Memory B cell (primary cell): Measurements from ENCODE around the gene VARS1.

Experiments used
- ATAC-seq: fragments of 150-1000 bp; cut with Tn5 transposase; 2 replicates; pipeline ENCODE4 v1.10.0; 2021; ENCODE audit warnings: low read depth, mild to moderate bottlenecking, moderate library complexity
- DNase-seq, 2 donors: peaks; one replicate each; pipeline ENCODE4 v3.0.0; 2022; ENCODE audit warnings: low spot score in 2 of 2
- H3K27ac Mint-ChIP-seq: one replicate; pipeline ENCODE4 v1.8.0; 2022; ENCODE audit warnings: mild to moderate bottlenecking, moderate library complexity, mixed read lengths
- H3K27me3 Mint-ChIP-seq: one replicate; pipeline ENCODE4 v1.8.0; 2022; ENCODE audit warnings: mixed read lengths
- H3K36me3 Mint-ChIP-seq: one replicate; pipeline ENCODE4 v1.8.0; 2022; ENCODE audit warnings: mild to moderate bottlenecking, mixed read lengths
- H3K4me1 Mint-ChIP-seq: one replicate; pipeline ENCODE4 v1.8.0; 2022; ENCODE audit warnings: mixed read lengths
- H3K4me3 Mint-ChIP-seq: one replicate; pipeline ENCODE4 v1.8.0; 2022; ENCODE audit warnings: mild to moderate bottlenecking, moderate library complexity, mixed read lengths
- H3K9me3 Mint-ChIP-seq: one replicate; pipeline ENCODE4 v1.8.0; 2022; ENCODE audit warnings: mixed read lengths

VARS1 gene

DNA sequence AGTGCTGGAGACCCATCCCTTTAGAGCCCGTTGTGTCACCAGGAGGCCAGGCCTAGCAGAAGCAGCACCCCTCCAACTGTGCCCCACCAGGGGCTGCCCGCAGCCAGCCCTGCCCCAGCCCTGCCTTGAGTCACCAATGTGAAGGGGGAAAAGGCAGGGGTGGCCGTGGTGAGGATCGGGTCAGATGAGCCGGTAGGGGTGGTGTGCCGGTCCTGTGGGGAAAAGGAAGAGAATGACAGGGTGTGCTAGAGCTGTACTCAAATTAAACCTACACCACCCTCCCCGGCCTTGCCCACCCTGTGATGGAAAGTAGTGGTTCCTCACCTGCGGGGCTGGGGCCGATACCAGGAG lies 30.0 kb downstream of the VARS1 start:
- ATAC-seq (no peak), DNase-seq (no peak)
- Mint-ChIP-seq H3K4me1 (peaks cover 10% of the 10 kb centered on the region), H3K9me3 (no peaks in the 10 kb centered on the region), H3K4me3 (no peak overlapping the region), H3K27ac (no peak overlapping the region), H3K36me3 (peaks cover 17% of the 10 kb centered on the region), H3K27me3 (no peaks in the 10 kb centered on the region)

GRCh38 chr6:31764198-31764597 lies 31.4 kb downstream of the VARS1 start:
- Mint-ChIP-seq H3K27ac (no peak overlapping the region), H3K27me3 (no peaks in the 10 kb centered on the region), H3K36me3 (peaks cover 22% of the 10 kb centered on the region), H3K9me3 (no peaks in the 10 kb centered on the region), H3K4me3 (no peak overlapping the region), H3K4me1 (peaks cover 4% of the 10 kb centered on the region)
- no peak for DNase-seq
- no peak for ATAC-seq

GRCh38 chr6:31763619-31763940 lies 32.0 kb downstream of the VARS1 start:
- ATAC-seq, result no peak

DNA sequence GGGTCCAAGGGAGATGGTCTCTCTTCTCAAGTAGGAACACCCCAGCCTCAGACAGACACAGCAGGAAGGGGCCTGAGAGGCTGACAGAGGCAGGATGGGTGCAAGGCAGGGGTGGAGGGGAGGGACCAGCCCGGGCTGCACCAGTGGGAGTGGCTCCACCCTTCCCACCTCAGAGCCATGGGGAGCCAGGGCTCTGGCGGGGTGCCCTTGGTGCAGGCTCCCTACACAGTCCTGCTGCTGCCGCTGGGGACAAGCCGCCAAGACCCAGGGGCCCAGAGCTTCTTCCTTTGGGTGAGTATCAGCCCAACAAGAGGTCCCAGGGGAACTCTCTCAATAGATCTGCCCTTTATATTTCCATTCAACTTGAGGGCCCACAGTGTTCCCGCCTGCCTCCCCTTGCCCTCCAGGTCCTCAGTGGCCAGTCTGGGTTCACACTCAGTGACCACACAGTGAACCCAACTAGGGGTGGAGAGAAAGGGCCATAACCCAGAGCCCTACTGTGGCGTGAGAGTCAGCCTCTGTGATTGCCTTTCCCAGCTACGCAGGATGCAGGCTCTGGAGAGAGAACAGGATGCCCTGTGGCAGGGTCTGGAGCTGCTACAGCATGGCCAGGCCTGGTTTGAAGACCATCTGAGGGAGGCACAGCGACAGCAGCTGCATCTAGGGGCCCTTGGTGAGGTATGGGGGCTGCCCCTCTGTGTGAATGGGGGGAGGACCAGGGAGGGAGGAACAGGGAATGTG lies 32.5 kb downstream of the VARS1 start:
- ATAC-seq (no peak), DNase-seq (no peak)
- peaks cover 22% of the 10 kb centered on the region for H3K36me3 Mint-ChIP-seq
- H3K27ac Mint-ChIP-seq, result peak overlapping the region; percentile 1
- no peaks in the 10 kb centered on the region for H3K9me3 Mint-ChIP-seq
- no peaks in the 10 kb centered on the region for H3K27me3 Mint-ChIP-seq
- H3K4me3 Mint-ChIP-seq, result no peak overlapping the region
- H3K4me1 Mint-ChIP-seq, result peaks cover 4% of the 10 kb centered on the region

More at GRCh38 chr6:31763619-31763940, 32.0 kb downstream of the VARS1 start:
- Mint-ChIP-seq H3K27ac (peak overlapping the region; percentile 1), H3K4me1 (peaks cover 4% of the 10 kb centered on the region), H3K4me3 (no peak overlapping the region), H3K9me3 (no peaks in the 10 kb centered on the region), H3K27me3 (no peaks in the 10 kb centered on the region), H3K36me3 (peaks cover 22% of the 10 kb centered on the region)
- no peak for DNase-seq

DNA sequence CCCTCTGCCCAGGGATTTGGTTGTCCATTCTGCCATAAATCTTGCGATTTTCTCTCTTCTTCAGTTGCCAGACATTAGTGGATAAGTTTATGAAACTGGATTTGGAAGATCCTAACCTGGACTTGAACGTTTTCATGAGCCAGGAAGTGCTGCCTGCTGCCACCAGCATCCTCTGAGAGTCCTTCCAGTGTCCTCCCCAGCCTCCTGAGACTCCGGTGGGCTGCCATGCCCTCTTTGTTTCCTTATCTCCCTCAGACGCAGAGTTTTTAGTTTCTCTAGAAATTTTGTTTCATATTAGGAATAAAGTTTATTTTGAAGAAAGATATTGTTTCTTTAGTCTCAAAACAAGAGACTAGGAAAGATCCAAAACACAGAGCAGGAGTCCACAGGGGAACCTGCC lies 33.2 kb downstream of the VARS1 start, which contains the start of gene SAPCD1:
Gene SAPCD1, plus strand, starts transcription at position 301 of the 400 bp plus-strand sequence. CDS start 399 bp downstream, outside the sequence.
- DNase-seq (no peak), ATAC-seq (no peak)
- peaks cover 4% of the 10 kb centered on the region for H3K4me1 Mint-ChIP-seq
- H3K36me3 Mint-ChIP-seq, result peaks cover 22% of the 10 kb centered on the region
- H3K9me3 Mint-ChIP-seq, result no peaks in the 10 kb centered on the region
- peak within 1 kb of the TSS; percentile 1 for H3K27ac Mint-ChIP-seq
- no peaks in the 10 kb centered on the region for H3K27me3 Mint-ChIP-seq
- H3K4me3 Mint-ChIP-seq, result no peak within 1 kb of the TSS

- no peaks in the 10 kb centered on the region for H3K9me3 Mint-ChIP-seq
- DNase-seq, result no peak
- H3K27ac Mint-ChIP-seq, result no peak overlapping the region
- H3K4me3 Mint-ChIP-seq, result no peak overlapping the region
- H3K4me1 Mint-ChIP-seq, result peaks cover 4% of the 10 kb centered on the region
- no peak for ATAC-seq
- no peaks in the 10 kb centered on the region for H3K27me3 Mint-ChIP-seq
- peaks cover 22% of the 10 kb centered on the region for H3K36me3 Mint-ChIP-seq
Observed at GRCh38 chr6:31761343-31761742, 34.2 kb downstream of the VARS1 start.

- H3K27ac Mint-ChIP-seq, result no peak overlapping the region
- ATAC-seq, result no peak
Observed at GRCh38 chr6:31760790-31761189, 34.8 kb downstream of the VARS1 start.

GRCh38 chr6:31758281-31758680 lies 37.3 kb downstream of the VARS1 start:
- peaks cover 16% of the 10 kb centered on the region for H3K36me3 Mint-ChIP-seq
- no peak overlapping the region for H3K27ac Mint-ChIP-seq
- H3K27me3 Mint-ChIP-seq, result no peaks in the 10 kb centered on the region
- ATAC-seq (no peak), DNase-seq (no peak)
- H3K9me3 Mint-ChIP-seq, result no peaks in the 10 kb centered on the region
- H3K4me3 Mint-ChIP-seq, result no peak overlapping the region
- H3K4me1 Mint-ChIP-seq, result no peaks in the 10 kb centered on the region

More at GRCh38 chr6:31760790-31761189, 34.8 kb downstream of the VARS1 start:
- no peak for DNase-seq
- Mint-ChIP-seq H3K9me3 (no peaks in the 10 kb centered on the region), H3K4me3 (no peak overlapping the region), H3K4me1 (peaks cover 4% of the 10 kb centered on the region), H3K36me3 (peaks cover 22% of the 10 kb centered on the region), H3K27me3 (no peaks in the 10 kb centered on the region)

- H3K36me3 Mint-ChIP-seq, result peaks cover 2% of the 10 kb centered on the region
- DNase-seq, result no peak
- no peaks in the 10 kb centered on the region for H3K9me3 Mint-ChIP-seq
- no peak for ATAC-seq
- H3K4me3 Mint-ChIP-seq, result no peak overlapping the region
- no peak overlapping the region for H3K27ac Mint-ChIP-seq
- H3K4me1 Mint-ChIP-seq, result no peaks in the 10 kb centered on the region
- H3K27me3 Mint-ChIP-seq, result no peaks in the 10 kb centered on the region
Observed at GRCh38 chr6:31752739-31753319, 42.7 kb downstream of the VARS1 start.

- H3K27me3 Mint-ChIP-seq, result no peaks in the 10 kb centered on the region
- DNase-seq (no peak), ATAC-seq (no peak)
- no peak overlapping the region for H3K27ac Mint-ChIP-seq
- H3K4me1 Mint-ChIP-seq, result peaks cover 3% of the 10 kb centered on the region
- no peaks in the 10 kb centered on the region for H3K9me3 Mint-ChIP-seq
- H3K36me3 Mint-ChIP-seq, result peaks cover 5% of the 10 kb centered on the region
- no peak overlapping the region for H3K4me3 Mint-ChIP-seq
Observed at GRCh38 chr6:31750411-31751022, 45.0 kb downstream of the VARS1 start.

DNA sequence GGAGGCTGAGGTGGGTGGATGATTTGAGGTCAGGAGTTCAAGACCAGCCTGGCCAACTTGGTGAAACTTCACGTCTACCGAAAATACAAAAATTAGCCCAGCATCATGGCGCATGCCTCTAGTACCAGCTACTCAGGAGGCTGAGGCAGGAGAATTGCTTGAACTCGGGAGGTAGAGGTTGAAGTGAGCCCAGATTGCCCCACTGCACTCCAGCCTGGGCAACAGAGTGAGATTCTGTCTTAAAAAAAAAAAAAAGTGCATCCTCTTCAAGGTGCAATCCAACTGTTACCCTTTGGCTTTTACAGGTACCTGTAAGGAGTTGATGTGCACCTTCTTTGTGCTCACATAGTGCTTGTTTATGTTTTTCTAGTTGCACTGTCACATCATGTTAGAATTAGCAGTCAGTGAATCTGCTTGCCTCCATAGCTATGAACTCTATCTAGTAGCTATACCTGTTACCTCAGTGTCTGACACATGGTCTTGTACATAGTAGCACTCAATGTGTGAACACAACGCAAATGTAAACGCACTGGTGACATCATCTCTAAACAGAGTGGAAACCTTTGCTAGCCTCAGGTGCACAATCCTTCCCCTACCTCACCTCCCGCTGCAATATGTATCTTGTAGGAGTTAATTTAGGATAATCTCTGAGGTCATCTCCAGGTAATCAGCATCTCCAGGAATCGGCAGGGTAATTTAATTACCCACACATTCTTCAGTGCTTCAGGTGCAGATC lies 46.1 kb downstream of the VARS1 start:
- Mint-ChIP-seq H3K4me1 (peaks cover 5% of the 10 kb centered on the region), H3K27ac (no peak overlapping the region), H3K27me3 (no peaks in the 10 kb centered on the region), H3K4me3 (no peak overlapping the region), H3K36me3 (peaks cover 7% of the 10 kb centered on the region), H3K9me3 (no peaks in the 10 kb centered on the region)
- DNase-seq (no peak), ATAC-seq (no peak)
